ENCODE results near the gene KCTD16.

The KCTD16 gene

DNA sequence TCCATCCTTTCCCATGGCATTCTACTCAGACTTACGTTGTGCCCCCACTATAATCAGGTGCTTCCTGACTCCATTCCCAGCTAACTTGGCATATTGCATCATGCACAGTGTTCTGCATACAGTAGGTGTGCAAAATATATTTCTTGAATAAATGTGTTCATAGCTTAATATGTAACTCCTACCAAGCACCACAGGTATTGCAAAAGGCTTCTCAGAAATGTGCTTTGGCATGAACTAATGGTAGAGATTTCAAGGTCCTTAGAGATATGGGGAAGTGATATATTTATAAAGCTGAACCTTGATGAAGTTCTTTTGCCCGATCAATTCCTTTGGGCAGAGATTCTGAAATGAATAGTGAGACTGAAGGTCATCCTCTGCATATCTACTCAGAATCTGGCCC is 220.4 kb downstream of the KCTD16 start:
- no peak for DNase-seq (ENCODE audit: insufficient read length, low spot score)
- no peak for FAIRE-seq

DNA sequence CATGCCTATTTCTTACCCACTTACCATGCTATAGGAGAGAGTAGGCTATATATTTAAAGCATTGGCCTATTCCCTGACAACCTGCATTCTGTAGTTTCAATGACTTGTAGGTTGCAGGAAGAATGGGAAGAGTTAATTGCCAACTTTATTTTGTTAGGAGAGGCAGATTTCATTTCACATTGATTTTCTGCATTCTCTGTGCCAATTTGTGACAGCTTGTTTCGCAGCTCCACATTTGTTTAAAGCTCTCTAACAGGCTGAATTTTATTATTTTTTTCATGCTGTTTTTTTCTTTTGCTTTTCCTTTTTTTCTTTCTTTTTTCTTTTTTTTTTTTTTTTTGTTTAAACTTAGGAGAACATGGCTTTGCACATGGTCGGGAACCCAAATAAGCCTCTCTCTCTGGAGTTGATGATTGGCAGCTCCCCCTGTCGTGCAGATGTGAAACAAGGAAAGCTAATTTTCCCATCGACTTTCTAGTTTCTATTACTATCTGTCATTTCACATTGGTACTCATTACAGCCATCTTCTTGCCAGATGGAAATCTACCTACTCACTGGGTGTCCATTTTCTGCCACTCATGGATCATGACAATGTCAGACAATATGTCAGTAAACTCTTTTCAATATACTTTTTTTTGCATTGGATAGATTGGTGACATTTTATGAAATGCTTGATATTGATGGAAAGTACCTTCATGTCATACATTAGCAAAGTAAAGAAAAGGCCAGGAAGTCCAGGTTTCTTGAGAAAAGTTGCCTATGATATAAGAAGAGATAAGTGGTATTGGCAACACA is 223.2 kb downstream of the KCTD16 start:
- DNase-seq (ENCODE audit: insufficient read length, low spot score): no peak
- no peak for FAIRE-seq

GRCh38 chr5:144395704-144396103 is 225.0 kb downstream of the KCTD16 start:
- FAIRE-seq (no peak), DNase-seq (ENCODE audit: insufficient read length, low spot score) (no peak)

GRCh38 chr5:144403058-144403457 is 232.4 kb downstream of the KCTD16 start:
- FAIRE-seq (no peak), DNase-seq (ENCODE audit: insufficient read length, low spot score) (no peak)

DNA sequence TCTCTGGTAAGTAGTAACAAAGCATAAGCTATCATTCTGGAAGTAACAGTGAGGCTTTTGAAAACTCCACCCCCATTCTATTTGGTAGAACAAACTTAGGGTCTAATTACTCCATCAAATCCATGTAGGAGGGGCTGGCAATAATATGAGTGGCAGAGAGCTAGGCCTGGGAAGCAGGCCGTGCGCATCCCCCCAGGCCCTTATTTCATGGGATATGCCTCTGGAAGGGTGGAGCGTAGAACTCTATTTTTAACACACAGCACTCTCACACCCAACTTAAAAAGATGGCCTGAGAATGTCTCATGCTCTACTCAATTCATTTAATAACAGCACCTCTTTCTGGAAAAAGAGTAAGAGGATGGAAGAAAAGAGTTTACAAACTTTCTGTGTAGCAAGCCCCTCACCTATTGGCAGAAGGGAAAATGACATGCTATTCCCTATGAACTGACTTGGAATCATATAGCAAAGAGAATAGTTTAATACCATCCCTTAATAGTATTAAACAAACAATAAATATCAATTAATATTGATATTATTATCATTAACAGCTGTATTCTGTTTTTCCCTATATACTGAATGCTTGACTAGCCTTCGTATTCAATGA is 233.2 kb downstream of the KCTD16 start:
- DNase-seq (ENCODE audit: insufficient read length, low spot score) (no peak), FAIRE-seq (no peak)

DNA sequence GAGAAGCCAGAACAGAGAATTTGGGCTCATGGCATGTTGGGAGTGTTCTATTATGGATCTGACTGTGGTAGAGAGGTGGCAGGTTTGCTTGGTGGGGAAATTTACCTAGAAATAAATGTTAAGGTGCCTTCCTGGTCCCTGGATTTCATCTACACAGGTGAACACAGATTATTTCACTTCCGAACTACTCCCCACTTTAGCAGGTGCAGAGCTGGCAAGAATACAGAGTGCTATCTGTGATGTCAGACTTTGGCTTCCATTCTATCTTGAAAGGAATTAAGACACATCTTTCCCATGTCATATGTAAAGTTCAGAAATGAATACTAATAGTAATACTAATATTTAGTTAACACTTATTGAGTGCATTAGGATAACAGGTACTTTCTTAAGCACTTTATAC is 234.0 kb downstream of the KCTD16 start:
- no peak for DNase-seq (ENCODE audit: insufficient read length, low spot score)
- FAIRE-seq: no peak

GRCh38 chr5:144405991-144406390 is 235.3 kb downstream of the KCTD16 start:
- no peak for DNase-seq (ENCODE audit: insufficient read length, low spot score)
- no peak for FAIRE-seq

DNA sequence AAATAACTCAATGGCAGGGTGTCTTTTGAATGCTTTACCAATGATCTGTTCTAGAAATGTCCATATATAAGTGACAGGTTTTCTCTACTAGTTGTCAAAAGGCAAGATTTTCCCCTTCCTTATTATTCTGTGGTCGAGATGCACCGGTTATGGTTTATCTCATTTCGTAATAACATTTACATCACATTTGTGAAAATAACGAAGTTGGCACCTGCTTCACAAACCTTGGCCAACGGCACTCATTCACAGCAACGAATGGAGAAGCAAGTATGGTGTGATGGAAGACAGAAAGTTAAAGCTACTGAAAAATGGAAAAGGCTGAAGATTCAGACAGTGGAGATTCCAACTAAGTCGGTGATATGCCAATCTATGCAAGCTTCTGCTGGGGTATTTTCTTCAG is 235.8 kb downstream of the KCTD16 start:
- FAIRE-seq: no peak
- no peak for DNase-seq (ENCODE audit: insufficient read length, low spot score)

DNA sequence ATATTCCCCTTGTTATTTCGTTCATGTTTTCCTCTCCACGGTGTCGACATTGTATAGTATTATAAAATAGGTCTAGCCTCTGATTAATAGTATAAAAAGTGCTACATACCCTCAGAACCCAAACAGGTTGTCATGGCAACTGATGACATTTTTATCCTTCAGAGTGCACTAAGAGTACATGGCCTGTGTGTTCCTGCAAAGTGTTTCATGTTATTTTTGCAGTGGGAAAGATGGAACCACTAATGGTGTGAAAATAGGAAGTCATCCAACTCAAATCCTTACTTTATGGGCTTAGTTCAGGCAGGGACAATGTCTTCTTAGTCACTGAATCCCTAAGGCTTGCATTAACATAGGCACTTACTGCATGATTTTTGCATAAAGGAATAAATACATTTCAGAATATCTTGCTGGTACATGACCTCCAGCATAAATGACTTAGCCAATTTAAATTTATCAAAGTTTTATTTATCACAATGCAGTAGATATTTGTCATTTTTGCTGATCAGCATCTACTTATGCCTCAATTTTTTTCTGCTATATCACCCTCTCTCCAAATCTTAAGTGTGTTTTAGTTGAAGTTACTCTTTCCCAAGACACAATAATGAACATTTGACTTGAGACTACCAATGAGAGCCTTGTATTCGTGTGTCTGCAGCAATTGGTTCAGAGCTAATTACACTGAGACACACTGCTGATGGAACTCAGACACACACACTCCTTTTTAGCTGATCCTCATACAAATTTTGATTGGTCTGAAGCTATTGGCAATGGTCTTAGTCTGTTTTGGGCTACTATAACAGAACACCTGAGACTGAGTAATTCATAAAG is 243.7 kb downstream of the KCTD16 start:
- DNase-seq (ENCODE audit: insufficient read length, low spot score) (no peak), FAIRE-seq (no peak)

- FAIRE-seq (no peak), DNase-seq (ENCODE audit: insufficient read length, low spot score) (no peak)
Observed at GRCh38 chr5:144416196-144416595, 245.5 kb downstream of the KCTD16 start.

- DNase-seq (ENCODE audit: insufficient read length, low spot score) (no peak), FAIRE-seq (no peak)
Observed at GRCh38 chr5:144418719-144419118, 248.0 kb downstream of the KCTD16 start.

DNA sequence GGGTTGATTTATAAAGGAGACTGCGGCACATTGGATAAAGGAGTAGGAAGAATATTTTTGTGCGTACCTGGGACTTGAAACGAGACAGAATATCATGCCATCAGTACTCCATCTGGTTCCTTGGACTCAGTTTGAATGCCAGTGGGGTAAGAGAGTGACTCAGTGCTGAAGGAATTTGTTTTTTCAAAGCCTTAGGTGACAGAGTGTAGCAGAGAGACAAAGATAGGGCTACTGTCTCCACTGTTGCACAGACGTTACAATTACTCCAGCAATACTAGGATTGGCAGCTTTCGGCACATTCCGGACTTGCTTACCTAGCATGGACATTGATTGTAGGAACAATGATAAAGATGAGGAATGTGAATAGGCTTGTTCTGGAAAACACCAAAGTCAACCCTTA is 250.7 kb downstream of the KCTD16 start:
- DNase-seq (ENCODE audit: insufficient read length, low spot score): peak; percentile 4
- FAIRE-seq: no peak

DNA sequence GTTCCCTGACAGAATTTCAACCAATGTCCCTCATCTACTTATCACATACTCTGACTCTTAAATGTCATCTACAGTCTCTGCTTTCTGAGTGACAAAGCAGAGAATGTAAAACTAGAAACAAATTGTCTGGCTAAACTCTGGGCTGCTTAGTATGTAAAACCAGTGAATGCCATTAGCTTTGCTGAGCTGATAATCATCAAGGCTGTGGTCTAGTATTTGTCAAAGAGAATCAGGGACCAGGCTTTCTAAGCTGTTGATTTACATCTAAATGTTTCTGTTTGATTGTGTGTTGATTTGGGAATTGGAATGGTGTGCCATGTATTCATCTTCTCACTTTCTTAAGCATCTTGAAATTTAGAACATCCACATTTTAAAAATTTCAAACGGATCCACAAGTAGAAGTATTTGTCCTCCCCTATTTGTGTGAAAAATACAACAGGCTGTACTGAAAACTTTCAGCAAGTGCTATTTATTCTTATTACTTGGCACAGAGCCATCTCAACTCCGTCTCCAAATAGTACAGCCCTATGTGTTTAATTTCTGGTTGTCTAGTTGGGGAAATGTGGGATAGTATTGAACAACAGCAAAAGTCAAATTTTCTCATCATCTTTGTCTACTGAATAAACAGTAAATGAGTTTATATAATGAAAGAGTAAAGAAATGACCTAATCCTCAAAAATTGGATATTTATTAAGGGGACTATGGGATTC is 251.5 kb downstream of the KCTD16 start:
- FAIRE-seq (no peak), DNase-seq (ENCODE audit: insufficient read length, low spot score) (no peak)

GRCh38 chr5:144427866-144428265 is 257.2 kb downstream of the KCTD16 start:
- DNase-seq (ENCODE audit: insufficient read length, low spot score) (no peak), FAIRE-seq (no peak)

DNA sequence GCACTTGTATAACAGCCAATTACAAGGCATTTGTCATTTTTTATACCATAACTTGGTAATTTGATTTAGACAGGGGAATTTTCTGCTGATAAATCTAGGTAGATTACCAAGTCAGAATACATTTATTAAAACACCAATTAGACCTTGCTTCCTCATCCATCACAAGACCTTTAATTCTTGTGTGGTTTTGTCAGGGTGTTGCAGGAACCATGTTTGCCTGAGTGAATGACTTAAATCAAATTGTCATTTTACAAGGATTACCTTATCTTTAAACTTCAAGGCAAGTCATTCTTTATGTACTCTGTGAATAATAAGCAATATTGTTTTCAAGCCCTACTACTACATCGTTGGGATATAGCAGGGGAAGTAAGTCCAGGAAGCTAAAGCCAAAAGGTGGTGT is 257.7 kb downstream of the KCTD16 start:
- DNase-seq (ENCODE audit: insufficient read length, low spot score): no peak
- FAIRE-seq: no peak

GRCh38 chr5:144429405-144429804 is 258.7 kb downstream of the KCTD16 start:
- DNase-seq (ENCODE audit: insufficient read length, low spot score) (no peak), FAIRE-seq (no peak)

- FAIRE-seq (no peak), DNase-seq (ENCODE audit: insufficient read length, low spot score) (no peak)
Observed at GRCh38 chr5:144429905-144430304, 259.2 kb downstream of the KCTD16 start.

DNA sequence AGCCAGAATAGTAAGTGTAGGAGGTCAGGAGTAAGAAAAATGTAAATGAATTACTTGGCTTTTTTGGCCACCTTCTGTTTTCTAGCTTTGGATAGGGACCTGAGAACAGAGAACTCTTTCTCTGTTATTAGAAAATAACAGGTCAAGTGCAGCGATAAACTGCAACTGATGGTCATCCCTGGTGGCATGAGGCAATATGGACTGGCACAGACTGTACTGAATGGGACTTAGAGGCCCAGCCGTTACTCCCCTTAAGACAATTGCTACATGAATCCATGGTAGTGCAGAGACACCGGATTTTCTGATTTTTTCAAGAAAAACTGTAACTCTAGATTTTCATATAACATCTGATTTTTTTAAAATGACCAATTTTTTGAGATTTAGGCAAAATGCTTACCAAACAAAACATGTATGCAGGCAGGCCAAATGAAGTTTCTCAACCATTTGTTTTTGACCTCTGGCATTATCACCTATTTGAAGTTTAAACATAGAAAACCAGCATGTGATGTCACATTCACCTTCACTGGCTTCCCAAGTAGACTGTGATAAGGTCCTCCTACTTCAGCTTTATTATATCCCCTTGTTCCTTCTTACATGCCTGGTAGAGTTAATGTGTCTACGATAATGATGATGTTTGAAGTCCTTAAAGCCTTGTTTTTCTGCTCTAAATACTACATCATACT is 262.6 kb downstream of the KCTD16 start:
- FAIRE-seq: no peak
- DNase-seq (ENCODE audit: insufficient read length, low spot score): no peak

DNA sequence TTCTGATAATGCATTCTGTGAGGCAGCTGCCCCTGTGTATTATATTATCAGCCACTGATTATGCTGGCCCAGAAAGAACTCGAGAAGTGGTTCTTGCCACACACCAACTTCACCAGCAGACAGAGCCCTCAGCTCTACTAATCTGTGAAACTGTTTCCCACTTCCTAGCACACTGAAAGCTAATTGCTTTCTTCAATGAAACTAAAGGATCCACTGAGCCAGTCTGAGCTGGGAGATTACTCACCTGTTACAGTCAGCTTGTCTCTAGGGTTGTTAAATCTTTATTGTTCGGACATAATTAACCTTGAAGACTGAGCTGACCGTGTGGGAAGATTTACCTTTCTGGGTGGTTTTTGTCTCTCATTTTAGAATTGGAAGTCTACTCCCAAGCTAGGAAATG is 263.2 kb downstream of the KCTD16 start:
- FAIRE-seq: no peak
- no peak for DNase-seq (ENCODE audit: insufficient read length, low spot score)

GRCh38 chr5:144436007-144436406 is 265.3 kb downstream of the KCTD16 start:
- DNase-seq (ENCODE audit: insufficient read length, low spot score) (no peak), FAIRE-seq (no peak)
